ENCODE results near the gene GABPB1.

Gene GABPB1

GRCh38 chr15:50363612-50364011, 8.6 kb upstream of the GABPB1 start:
- Histone ChIP-seq H3K14ac (ENCODE audit: low read length) (no peak overlapping the region), H3K9me3 (replicated peaks in 1 of 2; ENCODE audit: control insufficient read depth in 2 of 2, insufficient read depth in 1 of 2, low read depth in 1 of 2, low read length in 2 of 2) (no peaks in the 10 kb centered on the region), H2BK15ac (ENCODE audit: low read length) (no peak overlapping the region), H3K27me3 (ENCODE audit: control insufficient read depth in 3 of 3, insufficient read depth in 3 of 3, low read depth in 1 of 3, low read length in 3 of 3) (no peaks in the 10 kb centered on the region), H2BK12ac (ENCODE audit: low read length) (no peak overlapping the region), H2BK5ac (ENCODE audit: low read length) (no peak overlapping the region), H2AK5ac (ENCODE audit: low read depth, low read length) (no peak overlapping the region), H4K8ac (ENCODE audit: low read depth, low read length) (no peak overlapping the region), H2BK120ac (ENCODE audit: low read depth, low read length) (no peak overlapping the region), H3K36me3 (replicated peaks in 1 of 2; ENCODE audit: control insufficient read depth in 2 of 2, insufficient read depth in 2 of 2, low read length in 2 of 2) (peaks cover 16 to 66% of the 10 kb centered on the region in 2 donors), H4K91ac (ENCODE audit: low read depth, low read length, poor library complexity) (no peak overlapping the region), H3K79me1 (ENCODE audit: low read depth, low read length) (peaks cover 3% of the 10 kb centered on the region), H3K18ac (ENCODE audit: low read length) (no peak overlapping the region), H3K4ac (ENCODE audit: low read length) (no peak overlapping the region), H3K4me2 (ENCODE audit: insufficient read depth, low read length, poor library complexity, severe bottlenecking) (no peak overlapping the region), H3K23ac (ENCODE audit: low read depth, low read length, poor library complexity) (no peak overlapping the region), H3K4me3 (ENCODE audit: low read length in 2 of 2) (no peak overlapping the region), H3K27ac (replicated peaks; ENCODE audit: low read length) (no peak overlapping the region), H2AFZ (ENCODE audit: low read length) (no peak overlapping the region), H3K4me1 (ENCODE audit: control insufficient read depth in 2 of 2, insufficient read depth in 1 of 2, low read depth in 1 of 2, low read length in 2 of 2) (no peaks in the 10 kb centered on the region), H3K9ac (ENCODE audit: low read depth, low read length, poor library complexity) (no peak overlapping the region)
- no CpG with 5 or more reads among the region's 2 CpGs for WGBS, 2 donors (ENCODE audit: extremely low coverage in 2 of 2, insufficient read length in 2 of 2, insufficient replicate concordance in 1 of 2)
- no peak for DNase-seq (ENCODE audit: low spot score)

GRCh38 chr15:50361756-50362155, 6.8 kb upstream of the GABPB1 start:
- Histone ChIP-seq H2BK12ac (ENCODE audit: low read length) (no peak overlapping the region), H3K27ac (replicated peaks; ENCODE audit: low read length) (no peak overlapping the region), H2BK120ac (ENCODE audit: low read depth, low read length) (no peak overlapping the region), H3K14ac (ENCODE audit: low read length) (no peak overlapping the region), H3K23ac (ENCODE audit: low read depth, low read length, poor library complexity) (no peak overlapping the region), H2BK15ac (ENCODE audit: low read length) (no peak overlapping the region), H3K9ac (ENCODE audit: low read depth, low read length, poor library complexity) (peak overlapping the region; percentile 34), H3K9me3 (replicated peaks in 1 of 2; ENCODE audit: control insufficient read depth in 2 of 2, insufficient read depth in 1 of 2, low read depth in 1 of 2, low read length in 2 of 2) (peaks cover 0 to 6% of the 10 kb centered on the region in 2 donors), H3K4me1 (ENCODE audit: control insufficient read depth in 2 of 2, insufficient read depth in 1 of 2, low read depth in 1 of 2, low read length in 2 of 2) (peaks cover 0 to 1% of the 10 kb centered on the region in 2 donors), H3K4me2 (ENCODE audit: insufficient read depth, low read length, poor library complexity, severe bottlenecking) (no peak overlapping the region), H2BK5ac (ENCODE audit: low read length) (no peak overlapping the region), H4K8ac (ENCODE audit: low read depth, low read length) (no peak overlapping the region), H3K27me3 (ENCODE audit: control insufficient read depth in 3 of 3, insufficient read depth in 3 of 3, low read depth in 1 of 3, low read length in 3 of 3) (no peaks in the 10 kb centered on the region), H3K36me3 (replicated peaks in 1 of 2; ENCODE audit: control insufficient read depth in 2 of 2, insufficient read depth in 2 of 2, low read length in 2 of 2) (peaks cover 21 to 84% of the 10 kb centered on the region in 2 donors), H3K18ac (ENCODE audit: low read length) (no peak overlapping the region), H3K4me3 (ENCODE audit: low read length in 2 of 2) (no peak overlapping the region), H2AFZ (ENCODE audit: low read length) (no peak overlapping the region), H3K79me1 (ENCODE audit: low read depth, low read length) (peaks cover 3% of the 10 kb centered on the region), H2AK5ac (ENCODE audit: low read depth, low read length) (no peak overlapping the region), H4K91ac (ENCODE audit: low read depth, low read length, poor library complexity) (no peak overlapping the region), H3K4ac (ENCODE audit: low read length) (no peak overlapping the region)
- no CpG with 5 or more reads among the region's 6 CpGs for WGBS, 2 donors (ENCODE audit: extremely low coverage in 2 of 2, insufficient read length in 2 of 2, insufficient replicate concordance in 1 of 2)
- no peak for DNase-seq (ENCODE audit: low spot score)

- H3K23ac ChIP-seq (ENCODE audit: low read depth, low read length, poor library complexity), result no peak overlapping the region
- no peak overlapping the region for H4K8ac ChIP-seq (ENCODE audit: low read depth, low read length)
- no peak overlapping the region for H2AK5ac ChIP-seq (ENCODE audit: low read depth, low read length)
- no peak overlapping the region for H2BK15ac ChIP-seq (ENCODE audit: low read length)
- WGBS, 2 donors (ENCODE audit: extremely low coverage in 2 of 2, insufficient read length in 2 of 2, insufficient replicate concordance in 1 of 2), result no CpG with 5 or more reads among the region's 1 CpG
- H3K18ac ChIP-seq (ENCODE audit: low read length), result no peak overlapping the region
- no peak overlapping the region for H2BK12ac ChIP-seq (ENCODE audit: low read length)
- no peak overlapping the region for H3K9ac ChIP-seq (ENCODE audit: low read depth, low read length, poor library complexity)
- H3K14ac ChIP-seq (ENCODE audit: low read length), result no peak overlapping the region
- no peaks in the 10 kb centered on the region for H3K27me3 ChIP-seq (ENCODE audit: control insufficient read depth in 3 of 3, insufficient read depth in 3 of 3, low read depth in 1 of 3, low read length in 3 of 3)
- no peak overlapping the region for H2AFZ ChIP-seq (ENCODE audit: low read length)
- H2BK5ac ChIP-seq (ENCODE audit: low read length), result no peak overlapping the region
- H3K4me2 ChIP-seq (ENCODE audit: insufficient read depth, low read length, poor library complexity, severe bottlenecking), result no peak overlapping the region
- no peak overlapping the region for H3K4ac ChIP-seq (ENCODE audit: low read length)
- H3K27ac ChIP-seq (replicated peaks; ENCODE audit: low read length), result no peak overlapping the region
- H3K36me3 ChIP-seq (replicated peaks in 1 of 2; ENCODE audit: control insufficient read depth in 2 of 2, insufficient read depth in 2 of 2, low read length in 2 of 2), result peaks cover 21 to 71% of the 10 kb centered on the region in 2 donors
- no peak overlapping the region for H4K91ac ChIP-seq (ENCODE audit: low read depth, low read length, poor library complexity)
- peaks cover 0 to 6% of the 10 kb centered on the region in 2 donors for H3K9me3 ChIP-seq (replicated peaks in 1 of 2; ENCODE audit: control insufficient read depth in 2 of 2, insufficient read depth in 1 of 2, low read depth in 1 of 2, low read length in 2 of 2)
- H3K79me1 ChIP-seq (ENCODE audit: low read depth, low read length), result peaks cover 3% of the 10 kb centered on the region
- peaks cover 0 to 2% of the 10 kb centered on the region in 2 donors for H3K4me1 ChIP-seq (ENCODE audit: control insufficient read depth in 2 of 2, insufficient read depth in 1 of 2, low read depth in 1 of 2, low read length in 2 of 2)
- DNase-seq (ENCODE audit: low spot score), result no peak
- no peak overlapping the region for H3K4me3 ChIP-seq (ENCODE audit: low read length in 2 of 2)
- no peak overlapping the region for H2BK120ac ChIP-seq (ENCODE audit: low read depth, low read length)
Measured at GRCh38 chr15:50358845-50359244, 3.8 kb upstream of the GABPB1 start.

GRCh38 chr15:50355980-50356379, 982 bp upstream of the GABPB1 start:
- Histone ChIP-seq H3K9me3 (replicated peaks in 1 of 2; ENCODE audit: control insufficient read depth in 2 of 2, insufficient read depth in 1 of 2, low read depth in 1 of 2, low read length in 2 of 2) (peaks cover 0 to 6% of the 10 kb centered on the region in 2 donors), H3K27ac (replicated peaks; ENCODE audit: low read length) (no peak overlapping the region), H3K14ac (ENCODE audit: low read length) (no peak overlapping the region), H3K79me1 (ENCODE audit: low read depth, low read length) (peaks cover 3% of the 10 kb centered on the region), H2BK12ac (ENCODE audit: low read length) (no peak overlapping the region), H2AFZ (ENCODE audit: low read length) (no peak overlapping the region), H3K36me3 (replicated peaks in 1 of 2; ENCODE audit: control insufficient read depth in 2 of 2, insufficient read depth in 2 of 2, low read length in 2 of 2) (peaks cover 9 to 69% of the 10 kb centered on the region in 2 donors), H4K91ac (ENCODE audit: low read depth, low read length, poor library complexity) (no peak overlapping the region), H3K4me2 (ENCODE audit: insufficient read depth, low read length, poor library complexity, severe bottlenecking) (peak overlapping the region; percentile 14), H2BK5ac (ENCODE audit: low read length) (no peak overlapping the region), H2BK120ac (ENCODE audit: low read depth, low read length) (no peak overlapping the region), H2BK15ac (ENCODE audit: low read length) (no peak overlapping the region), H3K4ac (ENCODE audit: low read length) (no peak overlapping the region), H4K8ac (ENCODE audit: low read depth, low read length) (no peak overlapping the region), H3K23ac (ENCODE audit: low read depth, low read length, poor library complexity) (no peak overlapping the region), H2AK5ac (ENCODE audit: low read depth, low read length) (no peak overlapping the region), H3K9ac (ENCODE audit: low read depth, low read length, poor library complexity) (no peak overlapping the region), H3K4me1 (ENCODE audit: control insufficient read depth in 2 of 2, insufficient read depth in 1 of 2, low read depth in 1 of 2, low read length in 2 of 2) (peaks cover 4 to 7% of the 10 kb centered on the region in 2 donors), H3K27me3 (ENCODE audit: control insufficient read depth in 3 of 3, insufficient read depth in 3 of 3, low read depth in 1 of 3, low read length in 3 of 3) (no peaks in the 10 kb centered on the region), H3K18ac (ENCODE audit: low read length) (no peak overlapping the region), H3K4me3 (ENCODE audit: low read length in 2 of 2) (peak overlapping the region; percentile 72 to 91)
- no peak for DNase-seq (ENCODE audit: low spot score)
- no CpG with 5 or more reads among the region's 2 CpGs for WGBS, 2 donors (ENCODE audit: extremely low coverage in 2 of 2, insufficient read length in 2 of 2, insufficient replicate concordance in 1 of 2)

All from neuronal stem cell (in vitro differentiated cells).